Caco-2 (cell line): ENCODE results near the gene AFAP1L2. TPM values are rescaled to one million over a fixed set of nuclear protein-coding genes. Genes with fewer than 3 reads are reported as not detected.

Experiments used
- BruUV-seq: library from RNA; stranded (reverse); fragments of 400-500 nt; replicated peaks from 2 replicates; lab custom pipeline; 2021; lab: Mats Ljungman, UMichigan
- CTCF ChIA-PET: fragments of 300-600 bp; sonication (Branson Sonifier 250); formaldehyde crosslinking; loops from one replicate; lab custom pipeline; 2022; ENCODE audit warnings: antibody characterized with exemption; lab: Charles Lee
- POLR2A ChIA-PET: fragments of 300-600 bp; sonication (Branson Sonifier 250); formaldehyde crosslinking; loops from one replicate; lab custom pipeline; 2022; ENCODE audit warnings: antibody characterized with exemption; lab: Charles Lee
- DNase-seq, 2 experiments: peaks; one replicate each; pipeline versions ENCODE4 v3.0.0 to v3.0.0-alpha.2; 2020 to 2022
- H3K27me3 ChIP-seq: replicated peaks from 2 replicates; pipeline ENCODE4 v1.6.0; 2011; ENCODE audit warnings: low read length; ENCODE audit not compliant: control insufficient read depth, insufficient read depth
- H3K36me3 ChIP-seq: 2 replicates; pipeline ENCODE4 v1.5.1; 2011; ENCODE audit warnings: low read length; ENCODE audit not compliant: control insufficient read depth, insufficient read depth
- H3K4me1 ChIP-seq: fragments of 250-450 bp; sonication (Bioruptor Pico); 2 replicates; pipeline ENCODE4 v1.5.1; 2020; ENCODE audit warnings: mild to moderate bottlenecking
- H3K4me3 ChIP-seq: 2 replicates; pipeline ENCODE4 v1.5.1; 2011; ENCODE audit warnings: low read depth, mild to moderate bottlenecking, control low read depth, low read length
- H3K9me3 ChIP-seq: fragments of 250-450 bp; sonication (Bioruptor Pico); 2 replicates; pipeline ENCODE4 v1.5.1; 2020; ENCODE audit warnings: mild to moderate bottlenecking, moderate library complexity
- H3K27ac Mint-ChIP-seq: one replicate; pipeline ENCODE4 v1.8.0; 2022; ENCODE audit warnings: mixed read lengths; ENCODE audit not compliant: unreplicated experiment
- H3K27me3 Mint-ChIP-seq: one replicate; pipeline ENCODE4 v1.8.0; 2022; ENCODE audit warnings: mixed read lengths; ENCODE audit not compliant: insufficient read depth, unreplicated experiment
- H3K36me3 Mint-ChIP-seq: one replicate; pipeline ENCODE4 v1.8.0; 2022; ENCODE audit warnings: mild to moderate bottlenecking, mixed read lengths; ENCODE audit not compliant: insufficient read depth, unreplicated experiment
- H3K4me1 Mint-ChIP-seq: one replicate; pipeline ENCODE4 v1.8.0; 2022; ENCODE audit warnings: low read depth, mixed read lengths; ENCODE audit not compliant: unreplicated experiment
- H3K4me3 Mint-ChIP-seq: one replicate; pipeline ENCODE4 v1.8.0; 2022; ENCODE audit warnings: mild to moderate bottlenecking, moderate library complexity, mixed read lengths; ENCODE audit not compliant: unreplicated experiment
- H3K9me3 Mint-ChIP-seq: one replicate; pipeline ENCODE4 v1.8.0; 2022; ENCODE audit warnings: mixed read lengths; ENCODE audit not compliant: unreplicated experiment
- CTCF ChIP-seq, 2 experiments: fragments of 200-600 bp in 1 of 2; IDR thresholded peaks; 1 replicate in 1 of 2; 2 replicates in 1 of 2; pipeline versions ENCODE4 v1.5.1 to v1.8.0; 2011 to 2022; ENCODE audit warnings: antibody characterized with exemption in 1 of 2, control low read depth in 1 of 2, inconsistent platforms in 1 of 2, low read depth in 1 of 2, low read length in 1 of 2, mild to moderate bottlenecking in 1 of 2, moderate library complexity in 1 of 2; ENCODE audit not compliant: insufficient read depth in 1 of 2, severe bottlenecking in 1 of 2, unreplicated experiment in 1 of 2
- intact Hi-C: fragments of 100-400 bp; cut with micrococcal nuclease; formaldehyde crosslinking; loops from one replicate; pipeline ENCODE4 v1.10.0; 2022; ENCODE audit not compliant: unreplicated experiment
- total RNA-seq: library from RNA; stranded (reverse); gene quantifications from 2 replicates; pipeline ENCODE4 v1.2.3, GENCODE V29; 2022

AFAP1L2 gene
- total RNA-seq, 1 experiment from 2014 or later = 2.3 TPM

- TF ChIP-seq CTCF (IDR thresholded peaks at IDR 0.05; ENCODE audit: insufficient read depth in 1 of 2, low read depth in 1 of 2, low read length in 1 of 2, severe bottlenecking in 1 of 2, unreplicated experiment in 1 of 2) = no peak
- H3K9me3 Mint-ChIP-seq = no peaks in the 10 kb centered on the region
- no peaks in the 10 kb centered on the region for H3K27me3 Mint-ChIP-seq
- DNase-seq = no peak
- Histone ChIP-seq H3K4me1 (peaks cover 33% of the 10 kb centered on the region), H3K36me3 (no peaks in the 10 kb centered on the region), H3K4me3 (no peak overlapping the region), H3K9me3 (no peaks in the 10 kb centered on the region), H3K27me3 (no peaks in the 10 kb centered on the region)
- H3K4me3 Mint-ChIP-seq = no peak overlapping the region
- intact Hi-C loops = no loop called here
- no peak overlapping the region for H3K27ac Mint-ChIP-seq
- no TSS peak for BruUV-seq
- ChIA-PET POLR2A (no interaction called here), CTCF (no interaction called here)
- H3K36me3 Mint-ChIP-seq = no peaks in the 10 kb centered on the region
- H3K4me1 Mint-ChIP-seq = peaks cover 40% of the 10 kb centered on the region
Measured at GRCh38 chr10:114347241-114347640, 57.1 kb downstream of the AFAP1L2 start.

- H3K27me3 ChIP-seq = no peaks in the 10 kb centered on the region
- peak; percentile 45 to 66 for DNase-seq
- H3K27ac Mint-ChIP-seq = no peak overlapping the region
- BruUV-seq = no TSS peak
- TF ChIP-seq CTCF (IDR thresholded peaks at IDR 0.05; ENCODE audit: insufficient read depth in 1 of 2, low read depth in 1 of 2, low read length in 1 of 2, severe bottlenecking in 1 of 2, unreplicated experiment in 1 of 2) = no peak
- no peaks in the 10 kb centered on the region for H3K36me3 ChIP-seq
- peak overlapping the region; percentile 8 for H3K4me3 Mint-ChIP-seq
- ChIA-PET POLR2A (no interaction called here), CTCF (interaction anchor here (1.8 kb wide), 1 partner anchor 43 kb away, joined by 8 read pairs; no protein-coding TSS in a partner anchor)
- intact Hi-C loops = no loop called here
- no peaks in the 10 kb centered on the region for H3K9me3 ChIP-seq
- no peak overlapping the region for H3K4me3 ChIP-seq
- H3K27me3 Mint-ChIP-seq = no peaks in the 10 kb centered on the region
- H3K9me3 Mint-ChIP-seq = no peaks in the 10 kb centered on the region
- peaks cover 40% of the 10 kb centered on the region for H3K4me1 Mint-ChIP-seq
- no peaks in the 10 kb centered on the region for H3K36me3 Mint-ChIP-seq
- H3K4me1 ChIP-seq = peaks cover 33% of the 10 kb centered on the region
Measured at GRCh38 chr10:114346176-114347031, 57.9 kb downstream of the AFAP1L2 start.

- H3K36me3 Mint-ChIP-seq = no peaks in the 10 kb centered on the region
- Histone ChIP-seq H3K36me3 (no peaks in the 10 kb centered on the region), H3K4me3 (no peak overlapping the region), H3K4me1 (peaks cover 30% of the 10 kb centered on the region), H3K9me3 (no peaks in the 10 kb centered on the region), H3K27me3 (no peaks in the 10 kb centered on the region)
- intact Hi-C loops = no loop called here
- H3K4me1 Mint-ChIP-seq = peaks cover 37% of the 10 kb centered on the region
- no peaks in the 10 kb centered on the region for H3K27me3 Mint-ChIP-seq
- BruUV-seq = no TSS peak
- H3K27ac Mint-ChIP-seq = no peak overlapping the region
- POLR2A ChIA-PET = no interaction called here
- H3K4me3 Mint-ChIP-seq = no peak overlapping the region
- CTCF ChIA-PET = interaction anchor here (1.8 kb wide), 1 partner anchor 42 kb away, joined by 8 read pairs; no protein-coding TSS in a partner anchor
- TF ChIP-seq CTCF (IDR thresholded peaks at IDR 0.05; ENCODE audit: insufficient read depth in 1 of 2, low read depth in 1 of 2, low read length in 1 of 2, severe bottlenecking in 1 of 2, unreplicated experiment in 1 of 2) = no peak
- no peaks in the 10 kb centered on the region for H3K9me3 Mint-ChIP-seq
- no peak for DNase-seq
Measured at GRCh38 chr10:114345701-114346100, 58.6 kb downstream of the AFAP1L2 start.
